Transverse colon (tissue), 4 donors: ENCODE measurements around the gene APCDD1L. TPM values are rescaled to one million over a fixed set of nuclear protein-coding genes. Genes with fewer than 3 reads are reported as not detected.
"Not testable (repeated sequence)": the region's sequence is repeated elsewhere in the genome, so short reads cannot be mapped to it uniquely, and the experiment has no call there.

Experiments
- DNase-seq: peaks from one replicate; pipeline ENCODE4 v3.0.0-alpha.2; 2019
- H3K27ac ChIP-seq, 4 donors: fragments of 200-600 bp; sonication (generic); 2 replicates each; pipeline ENCODE4 v1.5.1; 2016 to 2018; ENCODE audit warnings: inconsistent platforms in 4 of 4
- H3K27me3 ChIP-seq: fragments of 200-600 bp; sonication (generic); 2 replicates; pipeline ENCODE4 v1.5.1; 2017; ENCODE audit warnings: inconsistent platforms
- H3K36me3 ChIP-seq, 4 donors: fragments of 200-600 bp; sonication (generic); 2 replicates each; pipeline ENCODE4 v1.5.1; 2017 to 2019; ENCODE audit warnings: inconsistent platforms in 4 of 4
- H3K4me1 ChIP-seq, 4 donors: fragments of 200-600 bp; sonication (generic); 2 replicates each; pipeline ENCODE4 v1.5.1; 2017 to 2020; ENCODE audit warnings: inconsistent platforms in 4 of 4
- H3K4me3 ChIP-seq, 4 donors: fragments of 200-600 bp; sonication (generic); 1 replicate in 1 of 4; 2 replicates in 3 of 4; pipeline versions ENCODE4 v1.5.1 to v1.6.1; 2017 to 2019; ENCODE audit warnings: inconsistent platforms in 4 of 4
- H3K9me3 ChIP-seq, 2 donors: fragments of 200-600 bp; sonication (generic); 2 replicates each; pipeline ENCODE4 v1.5.1; 2017 to 2019; ENCODE audit warnings: inconsistent platforms in 2 of 2
- EP300 ChIP-seq: sonication (generic); formaldehyde crosslinking; IDR thresholded peaks from one replicate; pipeline ENCODE4 v1.6.1; 2017; ENCODE audit warnings: antibody characterized with exemption, low read depth
- POLR2A ChIP-seq: fragments of 450-650 bp; IDR thresholded peaks from one replicate; pipeline ENCODE4 v1.6.1; 2016; ENCODE audit warnings: antibody characterized with exemption, mild to moderate bottlenecking, moderate library complexity
- POLR2AphosphoS5 ChIP-seq, 3 donors: sonication (generic); formaldehyde crosslinking; IDR thresholded peaks; one replicate each; pipeline ENCODE4 v1.6.1; 2016; ENCODE audit warnings: antibody characterized with exemption in 3 of 3
- WGBS, 2 donors: methylation state at CpG; one replicate each; pipeline ENCODE4 v1.1.5; 2018; ENCODE audit warnings: low coverage in 1 of 2; 5-methylcytosine and 5-hydroxymethylcytosine counted together
- in situ Hi-C, 4 donors: fragments of 200-750 bp; cut with MboI; loops; one replicate each; pipeline versions ENCODE4 v1.15.0 to v1.15.1; 2017; ENCODE audit warnings: low sequenced_read_pairs in 3 of 4, low pct_ligation_motif_present in 1 of 4, low pct_unique_long_range_greater_than_20kb in 1 of 4
- intact Hi-C: fragments of 100-400 bp; cut with DNase I; formaldehyde crosslinking; loops from one replicate; pipeline ENCODE4 v1.15.1; 2023; ENCODE audit warnings: low total_unique reads
- total RNA-seq, 4 donors: library from RNA; depleted of rRNA; stranded (reverse); fragments of >200 nt; gene quantifications; one replicate each; pipeline ENCODE4 v1.1.0, GENCODE V29; 2016
- TF ChIP-seq, protein P1 (sequence below), 5 experiments: fragments of 200-600 bp in 3 of 5; fragments of 450-650 bp in 2 of 5; sonication (generic) in 3 of 5; IDR thresholded peaks; 1 replicate in 2 of 5; 2 replicates in 3 of 5; pipeline ENCODE4 v1.5.1; 2016 to 2017; ENCODE audit warnings: antibody characterized with exemption in 5 of 5, inconsistent platforms in 3 of 5, mild to moderate bottlenecking in 2 of 5, moderate library complexity in 1 of 5

APCDD1L gene
- total RNA-seq, 4 donors from 2014 or later = 0.16 TPM; not detected in 3

DNA sequence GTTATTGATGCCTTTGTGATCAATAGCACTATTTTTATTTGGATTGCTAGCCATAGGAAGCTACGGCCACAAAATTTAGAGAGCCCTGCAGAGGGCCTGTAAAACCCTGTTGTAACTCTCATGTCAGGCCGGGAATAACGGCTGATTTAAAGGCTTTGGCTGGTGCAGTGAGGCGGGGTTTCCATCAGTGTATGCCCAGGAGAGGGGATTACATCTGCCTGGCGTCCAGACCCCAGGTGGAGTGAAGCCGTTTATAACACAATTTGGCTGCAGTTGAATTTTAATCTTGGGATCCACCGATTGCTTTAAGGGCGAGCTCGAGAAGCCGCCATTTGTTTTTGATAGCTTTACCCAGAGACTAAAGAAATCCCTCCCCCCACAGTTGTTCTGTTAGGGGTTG is 29.1 kb upstream of the APCDD1L start:
- H3K4me3 ChIP-seq = no peak overlapping the region
- H3K27ac ChIP-seq = no peak overlapping the region
- no peaks in the 10 kb centered on the region for H3K9me3 ChIP-seq
- DNase-seq = no peak
- in situ Hi-C loops = no loop called here
- H3K36me3 ChIP-seq = no peaks in the 10 kb centered on the region
- WGBS, 2 donors = 64 to 80% methylated on average over 4 to 10 of the region's 10 CpGs
- peaks cover 7% of the 10 kb centered on the region for H3K27me3 ChIP-seq
- no peak for TF ChIP-seq EP300
- TF ChIP-seq POLR2A = no peak
- TF ChIP-seq POLR2AphosphoS5 (IDR thresholded peaks at IDR 0.05) = no peak
- TF ChIP-seq, protein P1, sequence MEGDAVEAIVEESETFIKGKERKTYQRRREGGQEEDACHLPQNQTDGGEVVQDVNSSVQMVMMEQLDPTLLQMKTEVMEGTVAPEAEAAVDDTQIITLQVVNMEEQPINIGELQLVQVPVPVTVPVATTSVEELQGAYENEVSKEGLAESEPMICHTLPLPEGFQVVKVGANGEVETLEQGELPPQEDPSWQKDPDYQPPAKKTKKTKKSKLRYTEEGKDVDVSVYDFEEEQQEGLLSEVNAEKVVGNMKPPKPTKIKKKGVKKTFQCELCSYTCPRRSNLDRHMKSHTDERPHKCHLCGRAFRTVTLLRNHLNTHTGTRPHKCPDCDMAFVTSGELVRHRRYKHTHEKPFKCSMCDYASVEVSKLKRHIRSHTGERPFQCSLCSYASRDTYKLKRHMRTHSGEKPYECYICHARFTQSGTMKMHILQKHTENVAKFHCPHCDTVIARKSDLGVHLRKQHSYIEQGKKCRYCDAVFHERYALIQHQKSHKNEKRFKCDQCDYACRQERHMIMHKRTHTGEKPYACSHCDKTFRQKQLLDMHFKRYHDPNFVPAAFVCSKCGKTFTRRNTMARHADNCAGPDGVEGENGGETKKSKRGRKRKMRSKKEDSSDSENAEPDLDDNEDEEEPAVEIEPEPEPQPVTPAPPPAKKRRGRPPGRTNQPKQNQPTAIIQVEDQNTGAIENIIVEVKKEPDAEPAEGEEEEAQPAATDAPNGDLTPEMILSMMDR (IDR thresholded peaks at IDR 0.05) = no peak
- intact Hi-C loops = no loop called here
- H3K4me1 ChIP-seq = no peaks in the 10 kb centered on the region

DNA sequence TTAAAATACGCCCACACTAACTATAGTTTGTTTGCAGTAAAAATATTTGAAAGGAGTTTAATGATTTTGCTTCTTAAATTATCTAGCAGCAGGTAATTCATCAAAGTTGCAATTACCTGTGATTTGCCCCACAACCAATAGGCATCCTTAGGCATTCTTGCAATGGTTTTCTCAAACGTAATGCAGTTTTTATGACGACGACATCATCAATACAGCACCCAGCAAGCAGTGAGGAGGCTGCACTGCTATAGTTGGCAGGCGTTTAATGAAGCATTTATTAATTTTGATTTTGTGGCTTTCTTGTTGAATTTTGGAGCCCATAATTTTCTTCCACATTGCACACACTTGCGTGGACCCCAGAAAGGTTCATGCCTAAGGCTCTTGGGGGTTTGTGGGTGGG is 28.1 kb upstream of the APCDD1L start:
- no peak overlapping the region for H3K27ac ChIP-seq
- intact Hi-C loops = no loop called here
- H3K9me3 ChIP-seq = no peaks in the 10 kb centered on the region
- peaks cover 7% of the 10 kb centered on the region for H3K27me3 ChIP-seq
- 78% methylated on average over 5 to 6 of the region's 6 CpGs for WGBS, 2 donors
- no peak for DNase-seq
- TF ChIP-seq POLR2AphosphoS5 (IDR thresholded peaks at IDR 0.05) = no peak
- in situ Hi-C loops = no loop called here
- H3K36me3 ChIP-seq = no peaks in the 10 kb centered on the region
- H3K4me1 ChIP-seq = no peaks in the 10 kb centered on the region
- H3K4me3 ChIP-seq = no peak overlapping the region

GRCh38 chr20:58542411-58543095 is 27.4 kb upstream of the APCDD1L start:
- no peak for DNase-seq
- 89% methylated on average over 16 of the region's 18 CpGs; no CpG with 5 or more reads in 1 of the 2 donors for WGBS, 2 donors
- in situ Hi-C loops = no loop called here
- intact Hi-C loops = no loop called here
- TF ChIP-seq POLR2A (no peak), EP300 (no peak), POLR2AphosphoS5 (IDR thresholded peaks at IDR 0.05) (no peak)
- TF ChIP-seq, protein P1 (IDR thresholded peaks at IDR 0.05) = no peak
- no peak overlapping the region for H3K4me3 ChIP-seq
- peaks cover 7% of the 10 kb centered on the region for H3K27me3 ChIP-seq
- H3K9me3 ChIP-seq = no peaks in the 10 kb centered on the region
- H3K27ac ChIP-seq = no peak overlapping the region
- no peaks in the 10 kb centered on the region for H3K36me3 ChIP-seq
- no peaks in the 10 kb centered on the region for H3K4me1 ChIP-seq

GRCh38 chr20:58542034-58542410 is 26.8 kb upstream of the APCDD1L start:
- H3K4me3 ChIP-seq, H3K27me3 ChIP-seq, H3K36me3 ChIP-seq, H3K4me1 ChIP-seq, in situ Hi-C loops, intact Hi-C loops, H3K9me3 ChIP-seq, H3K27ac ChIP-seq, DNase-seq: not testable (repeated sequence)
- WGBS, 2 donors = 77% methylated on average over 2 of the region's 6 CpGs; no CpG with 5 or more reads in 1 of the 2 donors

DNA sequence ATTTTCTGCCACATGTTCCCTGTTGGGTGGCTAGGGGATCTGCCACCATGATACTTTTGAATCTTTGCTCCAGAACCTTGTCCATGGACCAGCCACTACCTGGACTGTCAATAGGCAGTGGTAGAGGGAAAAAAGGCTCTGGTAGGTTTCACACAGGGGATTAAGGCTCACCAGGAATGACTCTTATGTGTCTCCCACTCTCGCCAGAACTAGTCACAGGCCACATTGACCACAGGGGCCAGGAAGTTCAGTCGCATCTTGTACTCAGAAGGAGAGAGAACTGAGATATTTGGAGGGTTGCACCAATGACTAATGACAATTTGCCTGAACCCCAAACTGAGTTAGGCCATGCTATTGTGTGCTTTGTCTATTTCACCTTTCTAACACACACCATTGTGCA is 23.6 kb upstream of the APCDD1L start:
- in situ Hi-C loops = no loop called here

More for the DNA sequence above, 23.6 kb upstream of the APCDD1L start:
- Histone ChIP-seq H3K9me3 (no peaks in the 10 kb centered on the region), H3K4me1 (no peaks in the 10 kb centered on the region), H3K4me3 (no peak overlapping the region), H3K36me3 (no peaks in the 10 kb centered on the region), H3K27me3 (no peaks in the 10 kb centered on the region), H3K27ac (no peak overlapping the region)
- no peak for DNase-seq
- intact Hi-C loops = no loop called here
- 90% methylated on average over 2 of the region's 2 CpGs; no CpG with 5 or more reads in 1 of the 2 donors for WGBS, 2 donors
- TF ChIP-seq POLR2A (no peak), POLR2AphosphoS5 (IDR thresholded peaks at IDR 0.05) (no peak), EP300 (no peak)
- TF ChIP-seq, protein P1 (IDR thresholded peaks at IDR 0.05) = no peak
